ENCODE results near the gene TGFBR3L. TPM values are rescaled to one million over a fixed set of nuclear protein-coding genes. Genes with fewer than 3 reads are reported as not detected.
A peak's percentile ranks its signal among the peaks of the same experiment; 100 is the strongest.

Gene TGFBR3L
- total RNA-seq, 1 donor from 2014 or later: 11.2 TPM

DNA sequence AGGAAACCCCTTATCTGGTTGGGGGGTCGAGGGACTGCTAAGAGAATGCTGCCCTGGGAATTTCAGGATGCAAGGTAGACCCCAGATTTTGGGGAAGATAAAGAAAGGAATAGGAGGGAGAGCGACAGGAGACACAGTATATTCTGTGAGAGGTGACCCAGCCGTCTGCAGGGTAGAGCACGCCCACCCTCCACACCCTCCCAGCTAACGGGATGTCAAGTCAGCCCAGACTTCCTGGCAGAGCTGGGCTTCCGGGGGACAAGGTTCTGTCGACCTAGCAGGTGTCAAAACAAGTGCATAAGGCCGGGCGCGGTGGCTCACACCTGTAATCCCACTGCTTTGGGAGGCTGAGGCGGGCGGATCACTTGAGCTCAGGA is 39.7 kb upstream of the TGFBR3L start:
- H3K4me1 Mint-ChIP-seq (ENCODE audit: low read depth): peaks cover 25% of the 10 kb centered on the region

DNA sequence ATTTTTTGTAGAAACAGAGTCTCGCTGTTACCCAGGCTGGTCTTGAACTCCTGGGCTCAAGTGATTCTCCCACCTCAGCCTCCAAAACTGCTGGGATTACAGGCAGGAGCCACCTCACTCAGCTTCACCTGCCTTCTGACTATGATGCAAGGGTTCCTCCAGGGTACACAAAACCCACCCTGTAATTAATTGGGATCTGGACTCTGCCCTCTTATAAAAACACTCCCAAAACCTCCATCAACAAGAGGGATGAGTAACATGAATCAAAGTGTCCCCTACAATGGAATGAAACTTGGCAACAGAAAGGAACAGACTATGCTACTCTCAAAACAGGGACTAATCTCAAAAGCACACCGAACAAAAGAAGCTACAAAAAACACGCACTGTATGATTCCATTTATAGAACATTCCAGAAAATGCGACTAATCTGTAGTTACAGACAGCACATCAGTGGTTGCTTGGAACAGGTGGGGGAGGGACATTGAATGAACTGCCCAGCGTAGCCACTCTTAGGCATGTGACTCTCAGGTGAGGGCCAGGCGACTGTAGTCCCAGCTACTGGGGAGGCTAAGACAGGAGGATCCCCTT is 37.3 kb upstream of the TGFBR3L start:
- TF ChIP-seq, protein P1, sequence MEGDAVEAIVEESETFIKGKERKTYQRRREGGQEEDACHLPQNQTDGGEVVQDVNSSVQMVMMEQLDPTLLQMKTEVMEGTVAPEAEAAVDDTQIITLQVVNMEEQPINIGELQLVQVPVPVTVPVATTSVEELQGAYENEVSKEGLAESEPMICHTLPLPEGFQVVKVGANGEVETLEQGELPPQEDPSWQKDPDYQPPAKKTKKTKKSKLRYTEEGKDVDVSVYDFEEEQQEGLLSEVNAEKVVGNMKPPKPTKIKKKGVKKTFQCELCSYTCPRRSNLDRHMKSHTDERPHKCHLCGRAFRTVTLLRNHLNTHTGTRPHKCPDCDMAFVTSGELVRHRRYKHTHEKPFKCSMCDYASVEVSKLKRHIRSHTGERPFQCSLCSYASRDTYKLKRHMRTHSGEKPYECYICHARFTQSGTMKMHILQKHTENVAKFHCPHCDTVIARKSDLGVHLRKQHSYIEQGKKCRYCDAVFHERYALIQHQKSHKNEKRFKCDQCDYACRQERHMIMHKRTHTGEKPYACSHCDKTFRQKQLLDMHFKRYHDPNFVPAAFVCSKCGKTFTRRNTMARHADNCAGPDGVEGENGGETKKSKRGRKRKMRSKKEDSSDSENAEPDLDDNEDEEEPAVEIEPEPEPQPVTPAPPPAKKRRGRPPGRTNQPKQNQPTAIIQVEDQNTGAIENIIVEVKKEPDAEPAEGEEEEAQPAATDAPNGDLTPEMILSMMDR (IDR thresholded peaks at IDR 0.05): no peak
- Mint-ChIP-seq H3K9me3 (ENCODE audit: low read depth) (no peaks in the 10 kb centered on the region), H3K36me3 (ENCODE audit: low read depth) (no peaks in the 10 kb centered on the region), H3K4me3 (ENCODE audit: unreplicated experiment) (no peak overlapping the region), H3K4me1 (ENCODE audit: low read depth) (peaks cover 8% of the 10 kb centered on the region), H3K27ac (ENCODE audit: unreplicated experiment) (no peak overlapping the region), H3K27me3 (ENCODE audit: low read depth) (peaks cover 6% of the 10 kb centered on the region)
- no peak for DNase-seq (ENCODE audit: low spot score)

More for the DNA sequence above, 39.7 kb upstream of the TGFBR3L start:
- Mint-ChIP-seq H3K27me3 (ENCODE audit: low read depth) (peaks cover 15% of the 10 kb centered on the region), H3K27ac (ENCODE audit: unreplicated experiment) (no peak overlapping the region), H3K4me3 (ENCODE audit: unreplicated experiment) (peak overlapping the region; percentile 61), H3K36me3 (ENCODE audit: low read depth) (no peaks in the 10 kb centered on the region), H3K9me3 (ENCODE audit: low read depth) (no peaks in the 10 kb centered on the region)
- no peak for DNase-seq (ENCODE audit: low spot score)
- TF ChIP-seq, protein P1 (IDR thresholded peaks at IDR 0.05): no peak

DNA sequence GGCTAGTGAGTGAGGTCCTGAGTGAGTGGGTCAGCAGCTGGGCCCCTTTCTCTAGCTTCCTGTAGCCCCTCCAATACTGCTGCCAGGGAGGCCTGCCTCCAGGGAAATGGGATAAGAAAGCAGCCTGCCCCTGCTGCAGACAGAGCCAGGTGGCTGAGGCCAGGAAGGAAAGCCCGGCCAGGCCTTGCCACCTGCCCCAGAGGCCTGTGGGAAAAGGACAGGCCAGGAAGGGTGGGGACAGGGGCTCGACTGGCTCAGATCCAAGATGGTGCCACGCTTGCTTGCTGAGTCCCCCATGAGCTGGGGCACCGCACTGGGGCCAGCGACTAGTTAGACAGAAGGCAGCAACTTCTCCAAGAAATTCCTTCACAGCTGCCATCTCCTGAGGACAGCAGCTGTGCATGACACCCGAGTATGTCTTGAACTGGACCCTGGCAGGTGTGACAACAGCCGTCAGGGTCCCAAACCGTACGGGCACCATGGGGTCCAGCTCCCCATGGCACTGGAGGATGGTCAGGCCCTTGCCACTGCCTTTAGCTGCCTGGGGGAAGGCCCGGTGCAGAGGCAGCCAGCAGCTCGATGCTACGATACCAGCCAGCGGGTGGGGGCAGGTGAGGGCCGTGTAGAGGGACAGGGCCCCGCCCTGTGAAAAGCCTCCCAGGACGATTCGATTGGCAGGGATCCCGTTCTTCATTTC is 35.4 kb upstream of the TGFBR3L start:
- no peaks in the 10 kb centered on the region for H3K36me3 Mint-ChIP-seq (ENCODE audit: low read depth)
- no peak overlapping the region for H3K27ac Mint-ChIP-seq (ENCODE audit: unreplicated experiment)
- TF ChIP-seq, protein P1 (IDR thresholded peaks at IDR 0.05): no peak
- no peak for DNase-seq (ENCODE audit: low spot score)
- no peak overlapping the region for H3K4me3 Mint-ChIP-seq (ENCODE audit: unreplicated experiment)
- peaks cover 5% of the 10 kb centered on the region for H3K4me1 Mint-ChIP-seq (ENCODE audit: low read depth)
- no peaks in the 10 kb centered on the region for H3K27me3 Mint-ChIP-seq (ENCODE audit: low read depth)
- H3K9me3 Mint-ChIP-seq (ENCODE audit: low read depth): no peaks in the 10 kb centered on the region

DNA sequence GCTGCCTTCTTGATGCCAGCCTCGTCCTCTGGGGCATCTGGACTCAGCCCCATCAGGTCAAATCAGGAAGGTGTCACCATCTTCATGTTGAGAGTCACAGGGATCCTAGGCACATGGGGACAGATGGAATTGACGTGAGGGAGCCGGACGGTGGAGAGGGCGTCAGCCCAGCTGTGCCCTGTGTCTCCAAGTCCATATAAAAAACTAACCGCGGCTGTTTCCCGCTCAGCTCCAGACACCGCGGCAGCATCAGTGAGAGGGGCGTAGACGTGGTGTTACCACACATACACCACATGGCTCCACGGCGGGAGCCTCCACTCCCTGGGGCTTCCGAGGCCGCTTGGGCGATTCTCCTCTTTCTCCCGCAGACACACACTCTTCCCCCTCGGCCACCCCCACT is 34.8 kb upstream of the TGFBR3L start:
- Mint-ChIP-seq H3K27ac (ENCODE audit: unreplicated experiment) (no peak overlapping the region), H3K4me3 (ENCODE audit: unreplicated experiment) (no peak overlapping the region), H3K27me3 (ENCODE audit: low read depth) (no peaks in the 10 kb centered on the region), H3K36me3 (ENCODE audit: low read depth) (no peaks in the 10 kb centered on the region), H3K9me3 (ENCODE audit: low read depth) (no peaks in the 10 kb centered on the region), H3K4me1 (ENCODE audit: low read depth) (peaks cover 5% of the 10 kb centered on the region)
- no peak for DNase-seq (ENCODE audit: low spot score)
- TF ChIP-seq, protein P1 (IDR thresholded peaks at IDR 0.05): no peak

DNA sequence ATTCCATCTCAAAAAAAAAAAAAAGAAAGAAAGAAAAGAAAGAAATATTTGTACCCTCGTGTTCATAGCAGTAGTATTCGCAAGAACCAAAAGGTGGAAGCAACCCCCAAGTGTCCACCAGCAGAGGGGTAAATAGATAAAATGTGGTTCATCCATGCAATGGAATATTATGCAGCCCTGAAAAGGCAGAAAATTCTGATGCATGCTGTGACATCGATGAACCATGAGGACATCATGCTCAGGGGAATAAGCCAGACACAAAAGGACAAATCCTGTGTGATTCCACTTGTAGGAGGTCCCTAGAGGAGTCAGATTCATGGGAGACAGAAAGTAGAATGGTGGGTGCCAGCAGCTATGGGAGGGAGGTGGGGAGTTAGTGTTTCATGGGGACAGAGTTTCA is 32.7 kb upstream of the TGFBR3L start:
- TF ChIP-seq, protein P1 (IDR thresholded peaks at IDR 0.05): no peak
- no peaks in the 10 kb centered on the region for H3K27me3 Mint-ChIP-seq (ENCODE audit: low read depth)
- no peaks in the 10 kb centered on the region for H3K36me3 Mint-ChIP-seq (ENCODE audit: low read depth)

More for the DNA sequence above, 32.7 kb upstream of the TGFBR3L start:
- Mint-ChIP-seq H3K4me1 (ENCODE audit: low read depth) (peaks cover 5% of the 10 kb centered on the region), H3K27ac (ENCODE audit: unreplicated experiment) (no peak overlapping the region), H3K9me3 (ENCODE audit: low read depth) (no peaks in the 10 kb centered on the region), H3K4me3 (ENCODE audit: unreplicated experiment) (no peak overlapping the region)
- no peak for DNase-seq (ENCODE audit: low spot score)

Measured in chondrocyte (in vitro differentiated cells).